ENCODE results near the gene ILF2.

DNA sequence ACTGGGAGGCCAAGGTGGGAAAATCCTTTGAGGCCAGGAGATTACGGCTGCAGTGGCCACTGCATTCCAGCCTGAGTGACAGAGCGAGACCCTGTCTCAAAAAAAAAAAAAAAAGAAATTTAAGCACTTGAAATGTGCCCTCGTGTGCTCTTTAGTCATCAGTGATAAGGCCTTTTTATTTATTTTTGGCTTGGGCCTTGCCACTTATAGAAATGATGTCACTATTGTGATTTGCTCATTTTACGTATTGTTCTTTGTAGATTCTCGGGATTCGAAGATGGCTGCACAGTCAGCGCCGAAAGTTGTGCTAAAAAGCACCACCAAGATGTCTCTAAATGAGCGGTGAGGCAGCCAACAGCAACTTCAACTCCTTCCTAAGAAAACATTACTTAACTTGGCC is 34.5 kb downstream of the ILF2 start:
- TF ChIP-seq, protein P1, sequence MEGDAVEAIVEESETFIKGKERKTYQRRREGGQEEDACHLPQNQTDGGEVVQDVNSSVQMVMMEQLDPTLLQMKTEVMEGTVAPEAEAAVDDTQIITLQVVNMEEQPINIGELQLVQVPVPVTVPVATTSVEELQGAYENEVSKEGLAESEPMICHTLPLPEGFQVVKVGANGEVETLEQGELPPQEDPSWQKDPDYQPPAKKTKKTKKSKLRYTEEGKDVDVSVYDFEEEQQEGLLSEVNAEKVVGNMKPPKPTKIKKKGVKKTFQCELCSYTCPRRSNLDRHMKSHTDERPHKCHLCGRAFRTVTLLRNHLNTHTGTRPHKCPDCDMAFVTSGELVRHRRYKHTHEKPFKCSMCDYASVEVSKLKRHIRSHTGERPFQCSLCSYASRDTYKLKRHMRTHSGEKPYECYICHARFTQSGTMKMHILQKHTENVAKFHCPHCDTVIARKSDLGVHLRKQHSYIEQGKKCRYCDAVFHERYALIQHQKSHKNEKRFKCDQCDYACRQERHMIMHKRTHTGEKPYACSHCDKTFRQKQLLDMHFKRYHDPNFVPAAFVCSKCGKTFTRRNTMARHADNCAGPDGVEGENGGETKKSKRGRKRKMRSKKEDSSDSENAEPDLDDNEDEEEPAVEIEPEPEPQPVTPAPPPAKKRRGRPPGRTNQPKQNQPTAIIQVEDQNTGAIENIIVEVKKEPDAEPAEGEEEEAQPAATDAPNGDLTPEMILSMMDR (IDR thresholded peaks at IDR 0.05; ENCODE audit: insufficient read depth, low read length): no peak
- TF ChIP-seq, protein P2, sequence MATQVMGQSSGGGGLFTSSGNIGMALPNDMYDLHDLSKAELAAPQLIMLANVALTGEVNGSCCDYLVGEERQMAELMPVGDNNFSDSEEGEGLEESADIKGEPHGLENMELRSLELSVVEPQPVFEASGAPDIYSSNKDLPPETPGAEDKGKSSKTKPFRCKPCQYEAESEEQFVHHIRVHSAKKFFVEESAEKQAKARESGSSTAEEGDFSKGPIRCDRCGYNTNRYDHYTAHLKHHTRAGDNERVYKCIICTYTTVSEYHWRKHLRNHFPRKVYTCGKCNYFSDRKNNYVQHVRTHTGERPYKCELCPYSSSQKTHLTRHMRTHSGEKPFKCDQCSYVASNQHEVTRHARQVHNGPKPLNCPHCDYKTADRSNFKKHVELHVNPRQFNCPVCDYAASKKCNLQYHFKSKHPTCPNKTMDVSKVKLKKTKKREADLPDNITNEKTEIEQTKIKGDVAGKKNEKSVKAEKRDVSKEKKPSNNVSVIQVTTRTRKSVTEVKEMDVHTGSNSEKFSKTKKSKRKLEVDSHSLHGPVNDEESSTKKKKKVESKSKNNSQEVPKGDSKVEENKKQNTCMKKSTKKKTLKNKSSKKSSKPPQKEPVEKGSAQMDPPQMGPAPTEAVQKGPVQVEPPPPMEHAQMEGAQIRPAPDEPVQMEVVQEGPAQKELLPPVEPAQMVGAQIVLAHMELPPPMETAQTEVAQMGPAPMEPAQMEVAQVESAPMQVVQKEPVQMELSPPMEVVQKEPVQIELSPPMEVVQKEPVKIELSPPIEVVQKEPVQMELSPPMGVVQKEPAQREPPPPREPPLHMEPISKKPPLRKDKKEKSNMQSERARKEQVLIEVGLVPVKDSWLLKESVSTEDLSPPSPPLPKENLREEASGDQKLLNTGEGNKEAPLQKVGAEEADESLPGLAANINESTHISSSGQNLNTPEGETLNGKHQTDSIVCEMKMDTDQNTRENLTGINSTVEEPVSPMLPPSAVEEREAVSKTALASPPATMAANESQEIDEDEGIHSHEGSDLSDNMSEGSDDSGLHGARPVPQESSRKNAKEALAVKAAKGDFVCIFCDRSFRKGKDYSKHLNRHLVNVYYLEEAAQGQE (IDR thresholded peaks at IDR 0.05; ENCODE audit: insufficient replicate concordance, low read depth): no peak
- TF ChIP-seq POLR2AphosphoS5 (IDR thresholded peaks at IDR 0.05; ENCODE audit: low read depth) (no peak), GABPA (IDR thresholded peaks at IDR 0.05; ENCODE audit: low read depth) (no peak)
